K562 (cell line): ENCODE results near the gene CACNA1E.

ENCODE experiments used
- EZH2 ChIP-seq: IDR thresholded peaks from 2 replicates; pipeline ENCODE4 v1.6.1; 2012; ENCODE audit warnings: low read depth, mild to moderate bottlenecking, inconsistent platforms, low read length, borderline replicate concordance
- IRF2 ChIP-seq: sonication (generic); formaldehyde crosslinking; IDR thresholded peaks from 2 replicates; pipeline ENCODE4 v1.8.1; 2022; ENCODE audit warnings: mild to moderate bottlenecking, missing genetic modification reagents
- NONO ChIP-seq, 2 experiments: fragments of 200-400 bp in 1 of 2; fragments of 450-650 bp in 1 of 2; formaldehyde crosslinking in 1 of 2; IDR thresholded peaks; 2 replicates each; pipeline ENCODE4 v1.6.1; 2017; ENCODE audit warnings: low read depth in 2 of 2, mild to moderate bottlenecking in 2 of 2, moderate library complexity in 2 of 2, low read length in 1 of 2

GRCh38 chr1:181748013-181748412 lies 264.7 kb downstream of the CACNA1E start:
- no peak for TF ChIP-seq NONO (IDR thresholded peaks at IDR 0.05; ENCODE audit: low read depth in 2 of 2, low read length in 1 of 2)
- no peak for TF ChIP-seq EZH2
- TF ChIP-seq IRF2 (CRISPR knock-in tag) = no peak
